GM19468 (cell line): ENCODE data around the gene DNAH11.
"Not testable (repeated sequence)": the region's sequence is repeated elsewhere in the genome, so short reads cannot be mapped to it uniquely, and the experiment has no call there.

Source experiments
- ATAC-seq: cut with Tn5 transposase; IDR thresholded peaks from one replicate; pipeline ENCODE4 v1.9.1; 2021; ENCODE audit warnings: mild to moderate bottlenecking, moderate library complexity, moderate number of reproducible peaks; ENCODE audit not compliant: unreplicated experiment; ENCODE audit errors: extremely low read depth

The DNAH11 gene

GRCh38 chr7:21542891-21543527 lies at the start of gene DNAH11:
Gene DNAH11 (plus strand): TSS chr7:21543039. CDS start chr7:21543246, 207 bp downstream.
- no peak for ATAC-seq

GRCh38 chr7:21495731-21496130 lies 47.1 kb upstream of the DNAH11 start:
- ATAC-seq = no peak

- ATAC-seq = no peak
These were observed 45.8 kb upstream of the DNAH11 start for GRCh38 chr7:21497072-21497471.

- no peak for ATAC-seq
These were observed 42.6 kb upstream of the DNAH11 start for GRCh38 chr7:21500117-21500832.

- no peak for ATAC-seq
These were observed 38.8 kb upstream of the DNAH11 start for GRCh38 chr7:21504021-21504420.

- no peak for ATAC-seq
These were observed 35.1 kb upstream of the DNAH11 start for GRCh38 chr7:21507627-21508343.

GRCh38 chr7:21508538-21508937 lies 34.3 kb upstream of the DNAH11 start:
- no peak for ATAC-seq

- ATAC-seq = no peak
These were observed 28.8 kb upstream of the DNAH11 start for GRCh38 chr7:21514062-21514461.

GRCh38 chr7:21524680-21525079 lies 18.2 kb upstream of the DNAH11 start:
- no peak for ATAC-seq

- no peak for ATAC-seq
These were observed 16.8 kb upstream of the DNAH11 start for GRCh38 chr7:21526007-21526406.

- no peak for ATAC-seq
These were observed 16.4 kb upstream of the DNAH11 start for GRCh38 chr7:21526448-21526847.

- ATAC-seq = not testable (repeated sequence)
These were observed 10.4 kb upstream of the DNAH11 start for GRCh38 chr7:21532485-21532884.

GRCh38 chr7:21533646-21534045 lies 9.2 kb upstream of the DNAH11 start:
- ATAC-seq = not testable (repeated sequence)

GRCh38 chr7:21536445-21537118 lies 6.3 kb upstream of the DNAH11 start:
- ATAC-seq = not testable (repeated sequence)

GRCh38 chr7:21538936-21539495 lies 3.8 kb upstream of the DNAH11 start:
- no peak for ATAC-seq

GRCh38 chr7:21543528-21544302 lies 876 bp downstream of the DNAH11 start:
- no peak for ATAC-seq

- ATAC-seq = no peak
These were observed 1.4 kb downstream of the DNAH11 start for GRCh38 chr7:21544303-21544656.

GRCh38 chr7:21544715-21545114 lies 1.9 kb downstream of the DNAH11 start:
- ATAC-seq = no peak

GRCh38 chr7:21547501-21547900 lies 4.7 kb downstream of the DNAH11 start:
- ATAC-seq = no peak

- no peak for ATAC-seq
These were observed 5.7 kb downstream of the DNAH11 start for GRCh38 chr7:21548491-21548890.
